HepG2 (cell line): Measurements from ENCODE around the gene TLCD1. TPM values are rescaled to one million over a fixed set of nuclear protein-coding genes. Genes with fewer than 3 reads are reported as not detected.

Experiments
- ATAC-seq: fragments of 200-7000 bp; cut with Tn5 transposase; 3 replicates; pipeline ENCODE4 v1.9.1; 2020; ENCODE audit warnings: mild to moderate bottlenecking, moderate library complexity
- BruUV-seq: library from RNA; stranded (reverse); fragments of 400-500 nt; replicated peaks from 2 replicates; lab custom pipeline; 2021; lab: Mats Ljungman, UMichigan
- CTCF ChIA-PET: fragments of 300-600 bp; formaldehyde crosslinking; extraction: SDS; loops from one replicate; lab custom pipeline; 2021; ENCODE audit warnings: low total read pairs, inconsistent platforms, low intra/inter-chr PET ratio; lab: Yijun Ruan, JAX
- POLR2A ChIA-PET: fragments of 350-600 bp; sonication (Branson Sonifier 250); formaldehyde crosslinking; loops from one replicate; lab custom pipeline; 2020; ENCODE audit warnings: antibody characterized with exemption, inconsistent platforms; lab: Yijun Ruan, JAX
- DNase-seq: peaks from one replicate; pipeline ENCODE4 v3.0.0-alpha.2; 2015; ENCODE audit warnings: low spot score
- FAIRE-seq: peaks from 3 replicates; lab custom pipeline; 2011; peaks lifted over from hg19 to GRCh38; lab: Jason Lieb, UNC
- H2AFZ ChIP-seq: one replicate; pipeline ENCODE4 v1.6.1; 2011; ENCODE audit warnings: low read length, inconsistent platforms
- H3K27ac ChIP-seq: fragments of 300-600 bp; 3 replicates; pipeline ENCODE4 v1.8.0; 2011; ENCODE audit warnings: mixed run types, mild to moderate bottlenecking, mixed read lengths, low read length, inconsistent platforms; ENCODE audit not compliant: insufficient read depth; ENCODE audit errors: extremely low read length
- H3K27me3 ChIP-seq, 2 experiments: fragments of 200-600 bp in 1 of 2; 2 replicates in 1 of 2; 3 replicates in 1 of 2; pipeline versions ENCODE4 v1.6.0 to v1.8.0; 2011; ENCODE audit warnings: low read length in 2 of 2, mild to moderate bottlenecking in 2 of 2, moderate library complexity in 2 of 2, inconsistent platforms in 1 of 2; ENCODE audit not compliant: insufficient read depth in 2 of 2, control insufficient read depth in 1 of 2
- H3K36me3 ChIP-seq, 2 experiments: fragments of 200-600 bp in 1 of 2; replicated peaks in 1 of 2; 2 replicates in 1 of 2; 3 replicates in 1 of 2; pipeline versions ENCODE4 v1.5.1 to v1.8.0; 2011; ENCODE audit warnings: low read length in 2 of 2, inconsistent platforms in 1 of 2; ENCODE audit not compliant: insufficient read depth in 2 of 2, control insufficient read depth in 1 of 2
- H3K4me1 ChIP-seq: 2 replicates; pipeline ENCODE4 v1.5.1; 2012; ENCODE audit warnings: low read length, inconsistent platforms; ENCODE audit not compliant: insufficient read depth
- H3K4me2 ChIP-seq: 2 replicates; pipeline ENCODE4 v1.6.0; 2011; ENCODE audit warnings: low read depth, low read length, inconsistent platforms
- H3K4me3 ChIP-seq, 3 experiments: fragments of 200-600 bp in 1 of 3; sonication (generic), shearing (Covaris generic) in 1 of 3; replicated peaks in 1 of 3; 2 replicates each; pipeline ENCODE4 v1.5.1; 2011 to 2016; ENCODE audit warnings: low read length in 3 of 3, inconsistent platforms in 2 of 3, low read depth in 2 of 3, mild to moderate bottlenecking in 2 of 3, control low read depth in 1 of 3, mixed read lengths in 1 of 3; ENCODE audit not compliant: insufficient read depth in 1 of 3
- H3K79me2 ChIP-seq: one replicate; pipeline ENCODE4 v1.6.1; 2011; ENCODE audit warnings: low read length, inconsistent platforms; ENCODE audit not compliant: insufficient read depth
- H3K9ac ChIP-seq: 2 replicates; pipeline ENCODE4 v1.6.0; 2011; ENCODE audit warnings: mild to moderate bottlenecking, low read depth, low read length, inconsistent platforms; ENCODE audit not compliant: insufficient read depth
- H3K9me3 ChIP-seq: 2 replicates; pipeline ENCODE4 v1.5.1; 2012; ENCODE audit warnings: mild to moderate bottlenecking, low read length
- H4K20me1 ChIP-seq: 2 replicates; pipeline ENCODE4 v1.6.0; 2011; ENCODE audit warnings: inconsistent platforms, mild to moderate bottlenecking, low read length, moderate library complexity; ENCODE audit not compliant: insufficient read depth
- BRCA1 ChIP-seq: sonication (generic); formaldehyde crosslinking; IDR thresholded peaks from 2 replicates; pipeline ENCODE4 v1.4.0; 2020; ENCODE audit warnings: missing genetic modification reagents
- CENPT ChIP-seq: sonication (generic); formaldehyde crosslinking; IDR thresholded peaks from 2 replicates; pipeline ENCODE4 v1.8.0; 2022; ENCODE audit warnings: low read depth, mild to moderate bottlenecking, moderate library complexity, missing genetic modification reagents
- EEA1 ChIP-seq: sonication (generic); formaldehyde crosslinking; IDR thresholded peaks from 2 replicates; pipeline ENCODE4 v1.5.1; 2020; ENCODE audit warnings: mild to moderate bottlenecking, missing genetic modification reagents, borderline replicate concordance
- GATAD2A ChIP-seq: IDR thresholded peaks from 2 replicates; pipeline ENCODE4 v1.6.1; 2016
- HOMEZ ChIP-seq: IDR thresholded peaks from 2 replicates; pipeline ENCODE4 v1.6.1; 2016; ENCODE audit warnings: low read depth
- KLF13 ChIP-seq: sonication (generic); formaldehyde crosslinking; IDR thresholded peaks from 2 replicates; pipeline ENCODE4 v1.4.0; 2020; ENCODE audit warnings: mild to moderate bottlenecking, missing genetic modification reagents
- MAZ ChIP-seq, 2 experiments: sonication (generic) in 1 of 2; formaldehyde crosslinking in 1 of 2; IDR thresholded peaks; 2 replicates each; pipeline versions ENCODE4 v1.5.0 to v1.6.1; 2012 to 2020; ENCODE audit warnings: low read depth in 2 of 2, mild to moderate bottlenecking in 2 of 2, borderline replicate concordance in 1 of 2, improper control_type of control experiment in 1 of 2, low read length in 1 of 2, missing genetic modification reagents in 1 of 2, moderate library complexity in 1 of 2
- MED1 ChIP-seq: sonication (generic); formaldehyde crosslinking; IDR thresholded peaks from 2 replicates; pipeline ENCODE4 v1.4.0; 2020; ENCODE audit warnings: missing genetic modification reagents
- MLLT10 ChIP-seq: sonication (generic); formaldehyde crosslinking; IDR thresholded peaks from 2 replicates; pipeline ENCODE4 v1.4.0; 2020; ENCODE audit warnings: missing genetic modification reagents
- NR2F6 ChIP-seq, 2 experiments: IDR thresholded peaks; 2 replicates each; pipeline ENCODE4 v1.6.1; 2016; ENCODE audit warnings: antibody characterized with exemption in 1 of 2, mild to moderate bottlenecking in 1 of 2
- RBAK ChIP-seq: sonication (generic); formaldehyde crosslinking; IDR thresholded peaks from 2 replicates; pipeline ENCODE4 v1.5.1; 2020; ENCODE audit warnings: mild to moderate bottlenecking, missing genetic modification reagents
- THAP7 ChIP-seq: sonication (generic); formaldehyde crosslinking; IDR thresholded peaks from 2 replicates; pipeline ENCODE4 v1.8.1; 2023; ENCODE audit warnings: mild to moderate bottlenecking, missing genetic modification reagents
- TOE1 ChIP-seq: sonication (generic); formaldehyde crosslinking; IDR thresholded peaks from 2 replicates; pipeline ENCODE4 v1.4.0; 2020; ENCODE audit warnings: mild to moderate bottlenecking, missing genetic modification reagents
- ZNF124 ChIP-seq: sonication (generic); formaldehyde crosslinking; IDR thresholded peaks from 2 replicates; pipeline ENCODE4 v1.4.0; 2020; ENCODE audit warnings: missing genetic modification reagents
- ZNF24 ChIP-seq: fragments of 450-650 bp; IDR thresholded peaks from 2 replicates; pipeline ENCODE4 v1.6.1; 2017; ENCODE audit warnings: antibody characterized with exemption, mild to moderate bottlenecking
- ZNF256 ChIP-seq: sonication (generic); formaldehyde crosslinking; conservative IDR thresholded peaks from 2 replicates; pipeline ENCODE4 v1.4.0; 2020; ENCODE audit warnings: missing genetic modification reagents
- ZNF597 ChIP-seq: sonication (generic); formaldehyde crosslinking; IDR thresholded peaks from 2 replicates; pipeline ENCODE4 v1.5.0; 2020; ENCODE audit warnings: missing genetic modification reagents
- ZNF800 ChIP-seq: sonication (generic); formaldehyde crosslinking; IDR thresholded peaks from 2 replicates; pipeline ENCODE4 v1.4.0; 2020; ENCODE audit warnings: missing genetic modification reagents
- WGBS: methylation state at CpG from one replicate; pipeline ENCODE4 v1.1.6; 2017; ENCODE audit warnings: low lambda C conversion rate; 5-methylcytosine and 5-hydroxymethylcytosine counted together
- in situ Hi-C: cut with HindIII; loops from 2 replicates; pipeline ENCODE4 v1.10.0; 2017; ENCODE audit warnings: low pct_unique_long_range_greater_than_20kb; ENCODE audit not compliant: extremely low pct_ligation_motif_present
- intact Hi-C: fragments of 100-400 bp; cut with micrococcal nuclease; formaldehyde crosslinking; loops from one replicate; pipeline ENCODE4 v1.10.0; 2022; ENCODE audit not compliant: unreplicated experiment
- polyA plus RNA-seq, 8 experiments: library from polyadenylated mRNA; depleted of rRNA in 3 of 8; stranded (reverse) in 7 of 8; unstranded in 1 of 8; fragments of >200 nt; fragmentation: Illumina TruSeq in 4 of 8; extraction: Trizol in 4 of 8; gene quantifications; 2 replicates each; pipeline versions ENCODE4 v1.2.1 to v1.2.3, GENCODE V29; 2011 to 2016; ENCODE audit warnings: low read depth in 4 of 8, missing spikeins in 1 of 8, mixed read lengths in 1 of 8; ENCODE audit not compliant: insufficient read depth in 1 of 8
- total RNA-seq, 5 experiments: library from RNA; depleted of rRNA; stranded (reverse); fragments of >200 nt; fragmentation: Illumina TruSeq; extraction: Trizol; gene quantifications; 2 replicates each; pipeline ENCODE4 v1.2.3, GENCODE V29; 2016; ENCODE audit warnings: low read depth in 1 of 5

Gene TLCD1
- total and polyA plus RNA-seq, 2 of the 13 experiments (the other 11 are each of a cell fraction or from before 2014, with no cell fraction given): 14.9 to 19.6 TPM

- no peaks in the 10 kb centered on the region; a peak in 1 of 5 replicates for H3K27me3 ChIP-seq
- peak; percentile 3 for ATAC-seq
- peaks cover 37% of the 10 kb centered on the region for H4K20me1 ChIP-seq
- peak overlapping the region; percentile 98 for H3K9ac ChIP-seq
- FAIRE-seq: no peak
- no peaks in the 10 kb centered on the region for H3K9me3 ChIP-seq
- intact Hi-C loops: no loop called here
- BruUV-seq: TSS peak; percentile 90
- peak overlapping the region; percentile 98 for H3K4me2 ChIP-seq
- H2AFZ ChIP-seq: no peak overlapping the region
- DNase-seq: peak; percentile 71
- peaks cover 53% of the 10 kb centered on the region for H3K4me1 ChIP-seq
- under 1% methylated on average over 13 of the region's 61 CpGs for WGBS
- CTCF ChIA-PET: interaction anchor here (2.8 kb wide), 1 partner anchor 17 kb away, joined by 14 read pairs; the partner anchor contains the start of gene TLCD1
- in situ Hi-C loops: loop anchor here (25.0 kb wide), 1 partner anchor 368 kb away; no protein-coding TSS in a partner anchor
- peak overlapping the region; percentile 72 to 93 (median 74) for H3K4me3 ChIP-seq
- peaks cover 33% of the 10 kb centered on the region for H3K79me2 ChIP-seq
- H3K27ac ChIP-seq: peak overlapping the region; percentile 95
- POLR2A ChIA-PET: interaction anchor here (0.9 to 12.3 kb wide), 17 partner anchors 9 to 208 kb away, joined by 3 to 590 read pairs (median 6); partner anchors contain the start of genes BLTP2, DHRS13, FAM222B and FLOT2
- H3K36me3 ChIP-seq: peaks cover 34 to 39% of the 10 kb centered on the region in 2 experiments
- no peak for TF ChIP-seq HOMEZ (CRISPR knock-in tag)
- TF ChIP-seq RBAK (CRISPR knock-in tag): no peak
- peak; percentile 82 for TF ChIP-seq NR2F6 (IDR thresholded peaks at IDR 0.05)
- TF ChIP-seq NR2F6 (CRISPR knock-in tag; IDR thresholded peaks at IDR 0.05): peak; percentile 86
- TF ChIP-seq ZNF24: no peak
- TF ChIP-seq TOE1: no peak; the same call in 1 of the 2 replicates
- no peak for TF ChIP-seq BRCA1 (CRISPR knock-in tag)
- TF ChIP-seq ZNF800 (CRISPR knock-in tag): no peak
- TF ChIP-seq ZNF124 (CRISPR knock-in tag): no peak
- TF ChIP-seq EEA1 (CRISPR knock-in tag): peak; percentile 85; the same call in 1 of the 2 replicates
- TF ChIP-seq THAP7 (CRISPR knock-in tag): no peak
- TF ChIP-seq MLLT10 (CRISPR knock-in tag): no peak
- no peak for TF ChIP-seq CENPT (CRISPR knock-in tag)
- no peak for TF ChIP-seq ZNF597 (CRISPR knock-in tag)
- no peak for TF ChIP-seq ZNF256 (CRISPR knock-in tag)
- no peak for TF ChIP-seq KLF13 (CRISPR knock-in tag)
- TF ChIP-seq MED1: peak; percentile 32
- peak; percentile 99 for TF ChIP-seq MAZ (IDR thresholded peaks at IDR 0.05; ENCODE audit: borderline replicate concordance, low read depth, low read length)
- TF ChIP-seq MAZ (CRISPR knock-in tag; IDR thresholded peaks at IDR 0.05; ENCODE audit: low read depth): peak; percentile 92
- peak; percentile 51 for TF ChIP-seq GATAD2A
Measured at GRCh38 chr17:28744104-28744971, 18.3 kb upstream of the TLCD1 start.
